Middle frontal gyrus (tissue), 1 donor: ENCODE measurements around the gene NEK10.
"Not testable (repeated sequence)": the region's sequence is repeated elsewhere in the genome, so short reads cannot be mapped to it uniquely, and the experiment has no call there.

Source experiments
- DNase-seq: peaks from one replicate; pipeline ENCODE4 v3.0.0-alpha.2; 2015; ENCODE audit warnings: low spot score; ENCODE audit errors: extremely low spot score

Gene NEK10

DNA sequence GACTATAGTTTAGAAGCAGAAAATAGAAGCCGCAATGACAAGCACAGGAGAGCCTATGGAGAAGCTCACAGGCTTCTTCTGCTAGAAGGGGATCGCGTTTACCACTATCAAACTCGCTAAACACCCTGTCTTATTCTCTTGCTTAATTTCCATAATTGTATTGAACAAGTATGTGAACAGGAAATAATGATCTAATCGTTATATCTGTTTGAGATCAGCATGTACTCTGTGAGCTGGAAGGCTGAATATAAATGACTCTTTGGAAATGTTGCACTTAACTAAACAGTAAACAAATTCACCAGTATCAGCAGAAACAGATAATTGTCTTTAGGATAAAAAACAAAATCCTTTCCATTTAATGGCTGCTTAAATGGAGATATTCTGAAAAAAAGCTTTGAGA is 15.0 kb downstream of the NEK10 start:
- DNase-seq, result no peak

DNA sequence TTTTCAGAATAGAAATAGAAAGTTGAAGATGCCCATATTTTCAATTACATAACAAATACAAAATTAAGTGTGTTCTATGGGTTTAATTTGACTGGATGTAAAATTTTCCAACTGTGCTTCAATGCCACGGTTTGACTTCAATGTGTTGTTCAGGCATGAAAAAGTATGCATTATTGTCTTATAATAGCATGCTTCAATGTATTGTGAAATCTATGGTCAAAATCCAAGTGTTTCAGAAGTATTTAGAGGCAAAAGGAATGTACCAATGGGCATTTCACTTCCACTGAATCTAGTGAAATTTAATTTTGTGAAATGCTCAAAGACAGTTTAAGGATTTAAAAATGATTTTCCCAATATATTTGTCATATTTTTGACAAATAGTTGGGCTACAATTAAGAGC is 16.0 kb downstream of the NEK10 start:
- no peak for DNase-seq

DNA sequence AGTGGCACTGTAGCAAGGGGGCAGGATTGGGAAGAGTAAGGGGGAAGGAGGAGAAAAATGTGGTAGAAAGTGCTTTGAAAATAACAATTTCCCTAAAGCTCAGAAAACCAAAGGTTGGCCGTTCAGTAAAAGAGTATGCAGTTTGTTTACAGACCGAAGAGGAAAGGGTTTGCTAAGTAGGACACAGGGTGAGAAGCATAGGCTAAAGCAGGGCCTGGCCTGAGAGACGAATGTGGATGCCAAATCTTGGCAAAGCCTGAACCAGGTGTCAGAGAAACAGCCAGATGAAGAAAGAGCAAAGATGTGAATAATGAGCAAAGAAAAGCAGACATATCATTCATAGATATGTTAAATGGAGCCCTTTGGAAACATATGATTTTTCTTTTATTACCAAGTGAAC is 17.1 kb downstream of the NEK10 start:
- DNase-seq, result no peak

DNA sequence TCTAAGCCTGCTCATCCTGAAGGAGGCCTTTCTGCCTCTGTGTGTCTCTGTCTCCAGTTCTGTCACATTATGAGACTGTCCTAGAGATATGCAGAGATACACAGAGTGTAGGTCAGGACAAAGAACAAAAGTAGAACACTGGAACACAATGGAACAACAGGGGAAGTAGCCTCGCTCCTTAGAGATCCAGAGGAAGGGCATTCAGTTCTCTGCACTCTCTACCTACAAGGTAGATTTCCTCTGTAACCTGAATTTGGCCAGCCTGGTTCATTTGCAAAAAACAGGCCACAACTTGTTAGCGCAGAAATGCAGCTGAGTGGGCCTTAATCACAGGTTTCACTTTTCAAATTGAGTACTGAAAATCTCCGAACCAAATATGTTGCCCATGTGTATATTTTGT is 19.4 kb downstream of the NEK10 start:
- DNase-seq, result no peak

DNA sequence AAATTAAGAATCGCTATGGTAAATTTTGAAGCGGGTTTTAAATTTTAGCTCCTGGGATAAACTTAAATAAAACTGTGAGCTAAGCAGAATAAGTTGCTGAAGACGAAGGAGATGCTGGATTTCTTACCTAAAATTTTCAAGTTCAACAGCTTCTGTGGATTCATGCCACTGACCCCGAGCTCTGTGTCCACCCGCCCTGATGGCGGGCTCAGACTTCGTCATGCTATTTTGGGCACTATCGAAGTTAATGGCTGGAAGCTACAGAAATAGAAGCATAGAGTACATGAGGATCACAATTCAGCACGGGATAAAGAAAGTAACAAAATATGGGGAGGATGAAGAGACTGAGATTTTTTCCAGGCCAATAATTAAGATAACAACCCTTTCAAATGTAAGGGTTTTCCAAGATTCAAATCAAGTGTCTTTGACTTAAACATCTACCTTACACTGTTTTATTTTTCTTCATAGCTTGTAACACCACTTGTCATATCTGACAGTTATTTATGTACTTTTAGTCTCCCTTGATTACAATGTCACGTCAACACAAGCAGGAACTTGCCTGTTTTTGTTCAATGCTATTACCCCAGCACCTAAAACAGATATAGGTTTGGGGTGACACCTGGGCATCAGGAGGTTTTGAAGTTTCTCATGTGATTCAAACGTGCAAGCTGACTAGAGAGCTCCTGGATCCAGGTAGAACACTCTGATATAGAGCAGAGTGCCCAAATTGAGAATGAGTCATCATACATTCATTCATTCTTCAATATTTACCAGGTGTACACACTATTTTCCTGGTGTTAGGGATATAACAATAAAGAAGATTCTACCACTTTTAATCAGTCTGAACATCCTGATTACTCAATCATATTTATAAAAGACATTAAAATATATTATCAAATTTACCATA is 23.0 kb downstream of the NEK10 start:
- DNase-seq, result no peak

DNA sequence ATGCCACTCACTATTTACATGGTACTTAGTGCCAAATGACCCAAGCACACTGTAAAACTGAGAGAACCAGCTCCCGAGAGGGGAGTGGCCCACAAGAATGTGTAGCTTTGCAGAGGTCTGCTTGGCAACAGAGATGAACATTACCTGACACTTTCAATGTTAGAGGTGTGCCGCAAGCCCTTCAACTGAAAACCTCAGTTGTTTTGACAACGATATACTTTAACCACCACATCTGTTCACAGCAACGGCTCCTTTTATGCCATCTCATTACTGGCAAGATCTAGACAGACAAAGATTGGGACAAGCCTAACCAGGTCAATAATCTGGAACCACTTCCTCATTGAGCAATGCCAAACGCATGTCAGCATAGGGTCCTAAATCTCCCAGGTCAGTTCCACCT is 23.7 kb downstream of the NEK10 start:
- DNase-seq, result no peak

DNA sequence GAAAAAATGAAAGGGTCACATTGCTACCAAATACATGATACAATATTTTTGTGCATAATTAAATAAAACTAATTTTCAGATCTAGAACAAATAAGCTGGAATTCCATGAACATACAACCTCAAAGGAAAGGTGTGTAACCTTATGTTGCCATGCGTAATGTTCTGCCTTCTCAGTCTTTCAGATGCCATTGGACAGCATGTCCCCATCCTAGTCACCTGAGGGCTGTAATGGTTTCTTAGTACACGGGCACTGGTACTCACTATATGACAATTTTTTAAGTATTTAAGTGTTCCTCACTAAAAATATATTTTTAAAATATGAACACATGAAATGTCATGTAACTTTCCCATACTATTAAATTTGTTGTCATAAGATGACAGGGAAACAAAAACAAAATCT is 24.1 kb downstream of the NEK10 start:
- no peak for DNase-seq

DNA sequence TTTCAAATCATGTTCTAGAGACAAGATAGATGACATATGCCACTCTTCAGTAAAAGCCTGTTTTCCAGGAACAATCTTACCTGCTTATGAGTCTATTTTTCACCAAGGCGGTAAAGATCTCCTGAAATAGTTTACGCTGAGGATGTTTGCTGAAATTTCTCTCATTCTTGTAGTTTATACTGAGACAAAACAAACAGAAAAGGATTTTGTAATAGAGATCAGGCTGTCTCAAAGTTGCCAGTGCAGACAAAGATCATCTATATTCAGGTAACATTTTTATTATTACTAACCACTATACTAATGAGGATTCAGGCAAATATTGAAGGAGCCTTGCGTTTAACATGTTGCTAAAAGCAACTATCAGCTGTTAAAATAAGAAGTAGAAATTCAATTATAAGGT is 25.0 kb downstream of the NEK10 start:
- no peak for DNase-seq

DNA sequence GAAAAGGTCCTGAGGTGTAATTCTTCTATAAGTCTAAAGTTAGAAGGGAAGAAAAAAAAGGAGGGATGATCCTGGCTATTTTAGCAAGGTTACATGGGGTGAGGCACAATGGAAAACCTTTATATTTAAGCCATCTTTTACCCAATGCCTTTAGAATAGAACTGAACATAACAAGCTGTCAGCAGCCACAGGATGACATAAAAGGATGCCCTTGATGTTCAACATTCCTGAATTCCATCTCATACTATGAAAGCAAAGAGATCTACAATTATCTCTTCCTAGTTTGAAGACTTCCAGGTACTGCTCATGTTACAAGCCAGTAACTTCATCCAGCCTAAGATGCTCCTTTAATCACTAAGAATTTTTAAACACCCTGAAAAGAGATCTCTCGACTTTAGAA is 26.9 kb downstream of the NEK10 start:
- DNase-seq, result no peak

DNA sequence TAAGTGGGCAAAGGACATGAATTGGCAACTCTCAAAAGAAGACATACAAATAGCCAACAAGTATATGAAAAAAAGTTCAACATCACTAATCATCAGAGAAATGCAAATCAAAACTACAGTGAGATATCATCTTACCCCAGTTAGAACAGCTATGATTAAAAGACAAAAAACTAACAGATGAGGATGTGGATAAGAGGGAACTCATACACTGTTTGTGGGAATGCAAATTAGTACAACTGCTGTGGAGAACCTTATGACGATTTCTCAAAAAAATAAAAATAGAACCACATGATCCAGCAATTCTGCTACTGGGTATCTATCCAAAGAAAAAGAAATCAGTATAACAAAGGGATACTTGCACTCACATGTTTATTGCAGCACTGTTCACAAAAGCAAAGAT is 28.6 kb downstream of the NEK10 start:
- no peak for DNase-seq

DNA sequence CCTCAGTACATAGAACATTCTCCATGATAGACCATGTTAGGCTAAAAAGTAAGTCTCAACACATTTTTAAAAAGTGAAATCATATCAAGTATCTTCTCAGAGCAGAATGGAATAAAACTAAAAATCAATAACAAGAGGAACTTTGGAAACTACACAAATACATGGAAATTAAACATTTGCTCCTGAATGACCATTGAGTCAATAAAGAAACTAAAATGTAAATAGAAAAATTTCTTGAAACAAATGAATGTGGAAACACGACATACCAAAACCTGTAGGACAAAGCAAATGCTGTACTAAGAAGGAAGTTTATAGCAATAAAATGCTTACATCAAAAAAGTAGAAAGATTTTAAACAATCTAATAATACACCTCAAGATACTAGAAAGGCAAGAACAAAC is 33.6 kb downstream of the NEK10 start:
- DNase-seq, result no peak

DNA sequence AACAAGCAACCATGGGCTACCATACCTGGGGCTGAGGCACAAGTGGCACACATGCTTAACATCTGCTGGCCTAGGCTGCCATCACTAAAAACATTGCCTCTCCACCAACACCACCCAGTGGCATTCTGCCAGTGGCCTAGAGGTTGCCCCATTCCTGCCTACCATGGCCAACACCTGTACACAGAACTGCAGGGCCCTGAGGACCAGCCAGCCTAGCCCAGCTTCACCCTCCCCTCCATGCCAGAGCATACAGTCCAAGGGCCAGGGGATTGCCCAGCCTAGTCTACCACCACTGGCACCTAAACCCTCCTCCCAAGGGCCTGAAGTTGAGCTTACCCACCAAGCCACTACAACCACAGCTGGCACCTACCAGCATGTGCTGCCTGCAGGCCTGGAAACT is 35.3 kb downstream of the NEK10 start:
- DNase-seq, result no peak

DNA sequence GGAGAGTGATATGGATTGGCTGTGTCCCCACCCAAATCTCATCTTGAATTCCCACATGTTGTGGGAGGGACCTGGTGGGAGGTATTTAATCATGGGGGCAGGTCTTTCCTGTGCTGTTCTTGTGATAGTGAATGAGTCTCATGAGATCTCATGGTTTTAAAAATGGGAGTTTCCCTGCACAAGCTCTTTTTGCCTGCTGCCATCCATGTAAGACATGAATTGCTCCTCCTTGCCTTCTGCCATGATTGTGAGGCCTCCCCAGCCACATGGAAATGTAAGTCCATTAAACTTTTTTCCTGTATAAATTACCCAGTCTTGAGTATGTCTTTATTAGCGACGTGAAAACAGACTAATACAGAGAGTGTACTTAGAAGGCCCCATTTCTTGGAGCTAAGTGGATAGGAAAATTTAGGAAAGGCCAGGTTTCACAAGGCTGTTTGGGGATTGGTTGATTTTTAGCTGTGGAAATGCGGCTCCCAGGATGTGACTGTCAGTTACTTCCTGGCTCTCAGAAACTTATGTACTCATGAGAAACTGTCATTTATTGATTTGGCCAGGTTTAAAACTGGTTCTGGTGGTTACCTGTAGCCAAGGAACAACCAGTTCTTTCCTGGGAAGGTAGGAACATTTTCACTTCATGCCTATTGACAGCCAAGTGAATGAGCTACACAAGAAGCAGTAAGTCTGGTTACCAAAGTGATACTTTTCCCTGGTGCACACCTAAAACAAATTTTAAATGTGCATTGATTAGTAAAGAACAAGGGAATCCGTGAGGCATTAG is 40.0 kb downstream of the NEK10 start:
- not testable (repeated sequence) for DNase-seq

DNA sequence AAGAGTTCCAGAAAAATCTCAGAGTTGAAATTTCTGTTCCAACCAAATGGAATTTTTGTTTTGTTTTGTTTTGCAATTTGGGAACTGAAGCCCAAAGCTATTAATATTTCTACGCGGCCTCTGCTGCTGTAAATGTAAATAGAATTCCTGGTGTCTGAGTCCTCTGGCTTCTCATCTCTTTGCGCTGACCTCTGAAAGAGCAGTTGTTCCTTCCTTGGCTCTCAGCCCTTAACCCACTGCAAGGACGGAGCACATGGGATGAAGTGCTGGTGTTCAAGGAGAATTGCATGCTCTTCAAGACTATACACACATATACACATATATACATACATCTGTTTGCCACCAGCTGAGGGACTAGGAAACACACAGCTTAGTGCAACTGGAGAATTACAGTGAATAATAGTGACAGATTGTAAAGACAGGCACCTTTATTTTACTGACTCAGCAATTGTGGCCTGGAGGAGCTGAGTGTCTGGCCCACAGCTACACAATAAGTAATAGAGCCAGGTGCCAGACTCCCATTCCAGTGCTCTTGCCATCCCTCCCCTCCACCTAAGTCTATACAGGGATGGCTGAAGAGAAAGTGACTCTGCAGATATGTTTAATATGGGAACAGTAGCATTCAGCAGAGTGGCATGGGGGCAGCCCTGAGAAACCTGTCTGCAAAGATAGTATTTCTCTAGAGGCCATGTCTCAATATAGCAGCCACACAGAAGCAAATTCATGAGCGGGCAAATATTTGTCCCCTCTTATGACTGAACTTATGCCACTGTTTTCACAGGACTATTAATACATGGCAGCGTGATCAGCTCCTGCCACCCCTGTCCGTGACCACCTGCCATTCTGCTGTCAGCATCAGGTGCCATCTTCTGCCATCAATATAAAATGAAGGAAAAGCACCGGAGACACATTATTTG is 42.3 kb downstream of the NEK10 start:
- DNase-seq, result no peak

DNA sequence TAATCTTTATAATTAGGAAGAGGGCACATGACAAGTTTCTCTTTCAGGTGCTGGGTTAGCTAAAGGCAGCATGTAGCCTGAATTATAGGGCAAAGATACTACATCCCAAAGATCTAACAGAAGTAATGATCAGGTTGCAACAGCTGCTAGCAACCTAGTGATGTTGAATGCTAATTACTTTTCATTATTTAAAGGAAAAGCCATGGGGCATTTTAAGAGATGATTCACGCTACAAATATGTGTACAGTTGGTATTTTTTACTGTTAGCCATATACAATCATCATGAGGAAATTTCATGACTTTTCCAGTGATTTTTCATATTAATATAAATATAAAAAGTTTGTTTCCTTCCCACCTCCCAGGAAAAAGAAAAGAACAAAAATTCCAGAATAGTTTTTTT is 43.0 kb downstream of the NEK10 start:
- no peak for DNase-seq

DNA sequence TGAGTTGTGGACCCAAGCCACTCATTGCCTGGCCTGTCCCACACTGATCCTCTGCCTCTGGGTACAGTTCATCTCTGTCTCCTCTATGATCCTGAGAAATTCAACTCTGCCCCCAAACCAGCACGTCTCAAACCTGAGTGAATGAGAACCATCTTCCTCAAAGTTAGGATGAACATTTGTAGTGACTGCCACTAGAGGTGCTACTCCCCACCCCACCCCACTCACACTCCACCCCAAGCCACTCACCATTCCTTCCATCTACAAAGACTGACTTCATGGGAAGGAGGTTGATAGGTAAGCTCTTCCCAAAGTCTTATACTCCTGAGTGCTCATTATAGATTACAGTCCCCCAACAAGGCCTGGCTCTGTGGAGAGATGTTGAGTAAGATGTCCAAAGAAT is 43.8 kb downstream of the NEK10 start:
- no peak for DNase-seq

DNA sequence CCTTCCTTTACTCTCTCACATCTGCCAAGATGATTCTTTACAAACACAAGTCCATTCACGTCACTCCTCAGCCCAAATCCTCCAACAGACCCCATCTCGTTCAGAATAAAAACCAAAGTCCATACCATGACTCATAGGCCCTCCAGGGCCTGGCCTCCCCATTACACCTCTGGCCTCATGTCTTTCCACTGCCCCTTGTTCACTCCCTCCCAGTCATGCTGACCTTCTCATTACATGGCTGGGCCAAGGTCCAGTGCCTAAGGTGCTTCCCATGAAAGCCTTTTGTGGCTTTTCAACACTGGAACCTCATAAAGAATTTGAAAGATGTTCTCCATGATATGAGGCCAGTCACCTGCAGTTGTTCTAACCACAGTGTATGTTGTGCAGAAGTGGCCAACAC is 44.5 kb downstream of the NEK10 start:
- no peak for DNase-seq

DNA sequence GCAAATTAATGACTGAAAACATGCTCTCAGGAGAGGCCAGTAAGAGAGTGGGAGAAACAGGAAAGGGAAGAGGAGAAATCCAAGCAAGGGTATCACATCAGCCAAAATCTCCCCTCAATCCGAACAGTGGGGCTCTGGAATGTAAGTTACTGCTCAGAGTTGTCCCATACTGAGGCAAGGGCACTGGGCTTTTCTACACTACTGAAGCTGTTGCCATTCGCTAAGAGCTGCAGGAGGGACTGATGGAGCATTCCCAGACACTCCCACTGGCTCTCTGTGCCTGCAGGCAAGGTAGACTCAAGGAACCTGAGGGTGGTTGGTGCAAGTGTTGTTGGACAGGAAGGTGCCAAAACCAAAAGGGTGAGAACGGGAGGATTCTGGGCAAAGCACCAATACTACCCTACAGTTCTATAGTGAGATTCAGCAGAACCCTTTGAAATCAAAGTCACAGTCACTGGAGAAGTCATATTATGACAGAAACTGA is 46.1 kb downstream of the NEK10 start:
- no peak for DNase-seq

DNA sequence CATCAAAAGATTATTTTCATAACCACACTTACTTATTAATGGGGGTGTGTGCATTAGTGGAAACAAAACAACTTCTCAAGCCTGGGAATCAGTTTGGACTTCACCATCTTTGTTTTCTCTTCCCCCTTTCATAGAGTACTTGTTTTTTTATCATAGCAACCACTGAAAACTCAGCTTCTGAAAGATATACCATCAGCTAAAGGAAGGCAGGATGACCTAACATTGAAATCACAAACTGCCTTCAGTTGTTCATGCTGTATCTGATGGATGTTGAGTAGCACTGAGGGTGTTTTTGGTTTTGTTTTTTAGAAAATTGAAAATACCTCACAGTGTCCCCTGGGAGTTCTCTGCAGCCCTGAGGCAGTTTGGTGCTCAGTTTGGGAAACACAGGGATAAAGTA is 46.5 kb downstream of the NEK10 start:
- no peak for DNase-seq

DNA sequence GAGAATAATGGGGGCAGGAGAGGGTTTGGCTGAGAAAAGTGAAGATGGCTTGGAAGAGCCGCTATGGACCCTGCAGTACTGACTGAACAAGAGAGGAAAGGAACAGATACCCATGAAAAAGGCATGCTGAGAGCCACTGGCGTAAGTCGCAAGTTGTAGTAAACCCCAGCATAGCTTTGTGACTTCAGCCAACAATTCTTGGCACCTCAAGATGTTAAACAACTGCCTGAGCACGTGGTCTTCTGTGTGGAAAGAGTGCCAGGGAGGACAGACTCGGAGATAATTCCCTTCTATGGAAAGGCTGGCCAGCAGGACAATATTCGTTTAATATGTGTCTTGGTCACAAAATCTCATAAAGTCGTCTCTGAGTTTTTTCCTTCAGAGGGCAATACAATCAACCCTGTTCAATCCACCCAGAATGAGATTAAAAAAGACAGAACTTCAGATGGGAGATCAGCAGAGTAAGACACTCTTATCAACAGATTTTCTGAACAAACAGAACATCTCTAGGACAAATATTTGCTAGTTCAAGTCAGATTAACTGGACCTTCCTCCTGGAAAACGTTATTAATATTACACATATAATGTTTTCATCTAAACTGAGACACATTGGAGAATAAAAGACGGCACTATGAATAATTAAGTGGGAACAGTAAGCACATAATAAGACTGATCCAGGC is 49.2 kb downstream of the NEK10 start:
- no peak for DNase-seq

DNA sequence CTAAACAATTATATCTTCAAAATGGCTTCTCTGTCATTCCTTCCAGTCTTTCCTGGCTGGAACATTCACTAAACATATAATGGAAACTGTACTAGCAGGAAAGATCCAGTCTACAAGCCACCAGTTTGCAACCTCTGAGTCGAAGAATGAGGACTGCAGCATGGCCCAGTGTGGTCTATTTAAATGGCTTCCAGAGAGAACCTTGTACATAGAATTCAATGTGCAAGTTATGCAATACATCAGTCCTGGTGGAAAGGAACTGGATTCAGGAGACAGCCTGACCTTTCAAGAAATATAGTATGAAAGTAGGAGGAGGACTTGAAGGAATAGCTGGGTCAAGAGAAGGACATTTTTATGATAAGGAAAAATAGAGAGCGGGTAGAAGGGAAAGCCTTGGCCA is 49.9 kb downstream of the NEK10 start:
- no peak for DNase-seq
